Measurements from ENCODE around the gene TGM3.

DNA sequence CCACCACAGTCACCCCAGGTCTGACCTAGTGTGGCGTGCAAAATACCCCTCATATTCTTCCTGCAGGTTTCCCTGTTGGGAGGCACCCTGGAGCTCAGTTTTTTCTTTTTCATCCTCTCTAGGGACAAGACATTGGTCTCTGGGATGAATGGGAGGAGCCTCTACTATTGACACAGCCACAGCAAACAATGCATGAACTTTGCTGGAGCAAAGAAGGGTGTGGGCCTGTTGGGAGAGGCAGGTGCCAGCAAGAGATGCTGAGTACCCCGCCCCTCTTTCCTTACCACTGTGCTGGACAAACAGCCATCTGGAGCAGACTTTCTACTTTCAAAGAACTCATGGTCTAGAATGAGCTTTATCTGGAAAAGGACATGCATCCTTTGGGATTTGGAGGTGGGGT is 10.1 kb downstream of the TGM3 start:
- TF ChIP-seq, protein P1, sequence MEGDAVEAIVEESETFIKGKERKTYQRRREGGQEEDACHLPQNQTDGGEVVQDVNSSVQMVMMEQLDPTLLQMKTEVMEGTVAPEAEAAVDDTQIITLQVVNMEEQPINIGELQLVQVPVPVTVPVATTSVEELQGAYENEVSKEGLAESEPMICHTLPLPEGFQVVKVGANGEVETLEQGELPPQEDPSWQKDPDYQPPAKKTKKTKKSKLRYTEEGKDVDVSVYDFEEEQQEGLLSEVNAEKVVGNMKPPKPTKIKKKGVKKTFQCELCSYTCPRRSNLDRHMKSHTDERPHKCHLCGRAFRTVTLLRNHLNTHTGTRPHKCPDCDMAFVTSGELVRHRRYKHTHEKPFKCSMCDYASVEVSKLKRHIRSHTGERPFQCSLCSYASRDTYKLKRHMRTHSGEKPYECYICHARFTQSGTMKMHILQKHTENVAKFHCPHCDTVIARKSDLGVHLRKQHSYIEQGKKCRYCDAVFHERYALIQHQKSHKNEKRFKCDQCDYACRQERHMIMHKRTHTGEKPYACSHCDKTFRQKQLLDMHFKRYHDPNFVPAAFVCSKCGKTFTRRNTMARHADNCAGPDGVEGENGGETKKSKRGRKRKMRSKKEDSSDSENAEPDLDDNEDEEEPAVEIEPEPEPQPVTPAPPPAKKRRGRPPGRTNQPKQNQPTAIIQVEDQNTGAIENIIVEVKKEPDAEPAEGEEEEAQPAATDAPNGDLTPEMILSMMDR (conservative IDR thresholded peaks at IDR 0.05 in 1 of 2, IDR thresholded peaks at IDR 0.05 in 1 of 2; ENCODE audit: low read depth in 1 of 2, low read length in 2 of 2), result no peak
- no peak for TF ChIP-seq EZH2 (IDR thresholded peaks at IDR 0.05; ENCODE audit: low read length, missing control alignments)
